Measurements from ENCODE around the gene VPS51.
A peak's percentile ranks its signal among the peaks of the same experiment; 100 is the strongest.

The VPS51 gene

DNA sequence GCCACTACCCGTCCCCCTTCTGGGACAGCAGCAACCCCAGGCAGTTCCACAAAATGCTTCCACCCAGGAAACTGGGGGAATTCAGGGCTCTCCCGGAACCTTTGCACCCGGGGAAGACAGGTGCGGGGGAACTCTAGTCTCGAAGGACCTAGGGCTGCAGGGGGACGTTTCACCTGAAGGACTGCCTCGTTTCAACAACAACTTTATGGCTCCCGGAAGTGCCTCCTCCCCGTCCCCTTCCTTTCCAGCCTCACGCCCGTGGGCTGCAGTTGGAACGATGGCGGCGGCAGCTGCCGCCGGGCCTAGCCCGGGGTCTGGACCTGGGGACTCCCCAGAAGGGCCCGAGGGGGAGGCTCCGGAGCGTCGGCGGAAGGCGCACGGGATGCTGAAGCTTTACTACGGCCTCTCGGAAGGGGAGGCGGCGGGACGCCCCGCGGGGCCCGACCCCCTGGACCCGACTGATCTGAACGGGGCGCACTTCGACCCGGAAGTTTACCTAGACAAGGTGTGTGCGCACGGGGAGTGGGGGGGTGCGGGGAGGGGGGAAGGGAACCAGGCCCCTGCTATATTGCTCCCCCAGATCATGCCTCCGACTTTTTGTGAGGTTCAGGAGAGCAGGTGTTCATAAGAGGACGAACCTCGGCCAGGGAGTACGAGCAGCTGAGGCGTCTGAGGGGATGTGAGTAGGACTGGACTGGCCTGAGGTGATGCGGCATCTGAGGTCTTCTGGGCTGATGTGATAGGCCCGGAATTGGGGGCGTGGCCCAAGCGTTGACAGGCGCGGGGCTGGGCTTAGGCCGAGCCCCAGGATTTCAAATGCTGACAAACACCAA, at the start of gene VPS51:
Gene VPS51, plus strand, starts transcription at position 241 of the 833 bp plus-strand sequence. Its CDS starts 37 bp downstream, at position 278.
- H3K36me3 Mint-ChIP-seq (ENCODE audit: insufficient read depth): peaks cover 2% of the 10 kb centered on the region
- H3K9me3 Mint-ChIP-seq: no peaks in the 10 kb centered on the region
- peak within 1 kb of the TSS; percentile 81 for H3K4me3 Mint-ChIP-seq
- H3K4me1 Mint-ChIP-seq: peaks cover 11% of the 10 kb centered on the region
- peak within 1 kb of the TSS; percentile 86 for H3K27ac Mint-ChIP-seq (ENCODE audit: low read depth)
- no peaks in the 10 kb centered on the region for H3K27me3 Mint-ChIP-seq
- ATAC-seq (replicated peaks; ENCODE audit: extremely low read depth, poor library complexity, severe bottlenecking) (peak; percentile 90), DNase-seq (ENCODE audit: low spot score in 2 of 2) (peak; percentile 78 to 81)

DNA sequence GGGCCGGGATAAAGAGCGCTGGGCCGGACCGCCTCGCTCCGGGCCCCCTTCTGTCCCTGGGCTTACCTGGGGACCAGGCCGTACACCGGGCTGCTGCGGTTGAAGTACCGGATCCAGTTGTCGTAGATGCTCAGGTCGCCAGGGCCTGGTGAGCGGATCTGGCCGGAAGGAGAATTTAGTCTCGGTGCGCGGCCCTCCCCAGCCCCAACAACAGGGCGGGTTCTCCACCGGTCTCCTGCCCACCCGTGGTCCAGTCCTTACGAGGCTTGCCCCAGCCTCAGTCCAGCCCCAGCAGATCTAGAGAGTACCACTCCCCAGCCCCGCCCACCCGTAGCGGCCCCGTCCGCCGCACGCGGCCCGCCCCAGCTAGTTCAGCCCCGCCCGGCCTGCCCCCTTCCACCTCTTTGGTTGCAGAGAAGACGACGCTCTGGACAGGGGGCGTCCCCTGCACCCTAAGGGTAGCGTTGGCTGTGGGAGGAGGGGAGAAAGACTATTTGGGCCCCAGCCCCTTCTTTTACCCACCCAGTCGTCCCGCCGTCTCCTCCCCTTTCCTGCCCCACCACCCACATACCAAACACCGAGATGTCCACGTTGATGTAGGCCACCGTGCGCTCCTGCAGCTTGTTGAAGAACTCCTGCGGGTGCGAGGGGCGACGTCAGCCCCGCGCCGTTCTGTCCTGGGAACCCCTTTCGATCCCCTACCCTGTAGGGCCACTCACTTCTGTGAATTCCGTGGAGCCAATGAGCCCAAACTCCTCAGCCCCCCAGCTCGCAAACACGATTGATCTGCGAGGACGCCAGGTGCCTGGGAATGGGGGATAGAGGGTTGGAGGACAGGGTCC, 48.2 kb upstream of the VPS51 start:
- no peak for DNase-seq (ENCODE audit: low spot score in 2 of 2)

DNA sequence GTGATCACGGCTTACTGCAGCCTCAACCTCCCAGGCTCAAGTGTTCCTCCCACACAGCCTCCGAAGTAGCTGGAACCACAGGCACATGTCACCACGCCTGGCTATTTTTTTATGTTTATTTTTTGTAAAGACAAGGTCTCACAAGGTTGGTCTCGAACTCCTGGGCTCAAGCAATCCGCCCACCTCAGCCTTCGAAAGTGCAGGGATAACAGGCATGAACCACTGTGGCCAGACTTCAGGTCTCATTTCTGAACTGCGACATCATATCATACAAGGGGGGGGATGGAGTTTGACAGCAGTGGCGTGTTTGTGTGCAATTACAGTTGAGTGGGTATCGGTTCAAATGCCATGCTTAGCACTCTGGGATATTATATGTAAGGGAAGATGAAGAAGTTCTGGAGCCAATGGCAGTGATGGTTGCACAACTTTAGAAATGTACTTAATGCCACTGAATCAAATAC, 44.6 kb upstream of the VPS51 start:
- H3K4me1 Mint-ChIP-seq: peaks cover 20% of the 10 kb centered on the region
- H3K27ac Mint-ChIP-seq (ENCODE audit: low read depth): no peak overlapping the region
- H3K27me3 Mint-ChIP-seq: no peaks in the 10 kb centered on the region
- H3K4me3 Mint-ChIP-seq: no peak overlapping the region
- no peak for ATAC-seq (replicated peaks; ENCODE audit: extremely low read depth, poor library complexity, severe bottlenecking)
- no peak for DNase-seq (ENCODE audit: low spot score in 2 of 2)
- no peaks in the 10 kb centered on the region for H3K36me3 Mint-ChIP-seq (ENCODE audit: insufficient read depth)
- H3K9me3 Mint-ChIP-seq: no peaks in the 10 kb centered on the region

More for the DNA sequence above, 48.2 kb upstream of the VPS51 start:
- peaks cover 15% of the 10 kb centered on the region for H3K4me1 Mint-ChIP-seq
- H3K9me3 Mint-ChIP-seq: no peaks in the 10 kb centered on the region
- no peaks in the 10 kb centered on the region for H3K27me3 Mint-ChIP-seq
- H3K4me3 Mint-ChIP-seq: peak overlapping the region; percentile 85
- peak; percentile 24 for ATAC-seq (replicated peaks; ENCODE audit: extremely low read depth, poor library complexity, severe bottlenecking)
- peak overlapping the region; percentile 93 for H3K27ac Mint-ChIP-seq (ENCODE audit: low read depth)
- no peaks in the 10 kb centered on the region for H3K36me3 Mint-ChIP-seq (ENCODE audit: insufficient read depth)

DNA sequence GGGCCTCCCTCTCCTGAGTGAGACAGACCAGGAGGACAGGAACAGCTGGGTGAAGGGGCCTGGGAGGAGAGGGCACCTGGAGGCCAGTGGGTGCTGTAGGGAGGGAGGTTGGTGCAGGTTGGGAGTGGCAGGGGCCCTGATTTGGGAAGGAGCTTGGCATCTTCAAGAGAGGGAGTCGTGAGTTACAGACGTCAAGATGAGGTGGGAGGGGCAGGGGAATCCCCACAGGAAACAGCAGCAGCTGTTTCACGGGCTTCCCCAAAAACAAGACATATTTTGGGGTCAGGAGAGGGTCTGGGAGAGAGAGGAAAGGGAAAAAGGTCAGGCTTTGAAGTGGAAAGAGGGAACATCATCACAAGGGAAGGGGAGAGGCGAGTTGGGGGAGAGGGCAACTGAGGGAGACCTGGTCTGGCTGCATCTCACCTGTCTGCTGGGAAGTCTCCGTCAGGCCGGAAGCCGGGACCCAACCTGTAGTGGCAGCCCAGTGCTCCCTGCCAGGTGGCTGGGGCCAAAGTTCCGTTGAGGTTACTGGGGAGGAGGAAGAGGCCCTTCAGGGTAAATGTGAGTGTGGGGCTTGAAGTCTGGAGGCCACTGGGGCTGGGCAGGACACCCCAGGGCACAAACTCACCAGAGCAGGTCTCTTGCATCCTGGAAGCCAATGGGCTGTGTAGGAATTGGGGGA, 42.0 kb upstream of the VPS51 start:
- no peaks in the 10 kb centered on the region for H3K9me3 Mint-ChIP-seq
- H3K36me3 Mint-ChIP-seq (ENCODE audit: insufficient read depth): no peaks in the 10 kb centered on the region
- DNase-seq (ENCODE audit: low spot score in 2 of 2) (no peak), ATAC-seq (replicated peaks; ENCODE audit: extremely low read depth, poor library complexity, severe bottlenecking) (peak; percentile 60)
- no peaks in the 10 kb centered on the region for H3K27me3 Mint-ChIP-seq
- peak overlapping the region; percentile 9 for H3K27ac Mint-ChIP-seq (ENCODE audit: low read depth)
- peaks cover 13% of the 10 kb centered on the region for H3K4me1 Mint-ChIP-seq
- peak overlapping the region; percentile 5 for H3K4me3 Mint-ChIP-seq

DNA sequence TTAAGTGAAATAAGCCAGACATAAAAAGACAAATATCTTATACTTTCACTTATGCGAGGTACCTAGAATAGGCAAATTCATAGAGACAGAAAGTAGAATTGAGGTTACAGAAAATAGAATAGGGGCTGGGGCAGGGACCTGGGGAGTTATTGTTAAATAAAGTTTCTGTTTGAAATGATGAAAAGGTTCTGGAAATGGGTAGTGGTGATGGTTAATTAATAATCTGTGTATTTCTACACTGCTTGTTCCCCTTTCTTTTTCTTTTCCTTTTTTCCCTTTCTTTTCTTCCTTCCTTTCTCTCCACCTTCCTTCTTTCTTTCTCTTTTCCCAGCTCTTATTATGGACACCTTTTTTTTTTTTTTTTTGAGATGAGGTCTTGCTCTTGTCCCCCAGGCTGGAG, 40.5 kb upstream of the VPS51 start:
- H3K4me3 Mint-ChIP-seq: no peak overlapping the region
- DNase-seq (ENCODE audit: low spot score in 2 of 2): no peak
- H3K4me1 Mint-ChIP-seq: peaks cover 13% of the 10 kb centered on the region
- no peak overlapping the region for H3K27ac Mint-ChIP-seq (ENCODE audit: low read depth)
- H3K9me3 Mint-ChIP-seq: no peaks in the 10 kb centered on the region
- no peak for ATAC-seq (replicated peaks; ENCODE audit: extremely low read depth, poor library complexity, severe bottlenecking)
- no peaks in the 10 kb centered on the region for H3K36me3 Mint-ChIP-seq (ENCODE audit: insufficient read depth)
- H3K27me3 Mint-ChIP-seq: no peaks in the 10 kb centered on the region

DNA sequence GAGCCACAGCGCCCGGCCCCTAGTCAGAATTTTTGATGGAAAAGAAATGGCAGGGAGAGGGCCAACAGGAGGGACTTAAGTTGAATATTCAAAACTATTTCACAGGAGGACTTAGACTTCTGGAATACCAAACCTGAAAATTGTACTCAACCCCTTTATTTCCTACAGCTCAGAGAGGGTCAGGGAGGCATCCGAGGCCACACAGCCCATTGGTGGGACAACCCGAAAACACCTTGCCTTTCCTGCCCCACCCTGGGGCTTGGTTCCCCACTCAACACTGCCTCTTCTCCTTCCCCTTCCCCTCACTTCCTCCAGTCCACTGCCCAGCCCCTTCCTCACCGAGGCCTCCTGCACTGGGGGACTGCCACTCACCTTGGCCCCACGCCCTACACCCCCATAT, 39.0 kb upstream of the VPS51 start:
- Mint-ChIP-seq H3K27me3 (no peaks in the 10 kb centered on the region), H3K27ac (ENCODE audit: low read depth) (no peak overlapping the region), H3K4me1 (peaks cover 13% of the 10 kb centered on the region), H3K36me3 (ENCODE audit: insufficient read depth) (no peaks in the 10 kb centered on the region), H3K9me3 (no peaks in the 10 kb centered on the region), H3K4me3 (no peak overlapping the region)
- DNase-seq (ENCODE audit: low spot score in 2 of 2) (no peak), ATAC-seq (replicated peaks; ENCODE audit: extremely low read depth, poor library complexity, severe bottlenecking) (no peak)

DNA sequence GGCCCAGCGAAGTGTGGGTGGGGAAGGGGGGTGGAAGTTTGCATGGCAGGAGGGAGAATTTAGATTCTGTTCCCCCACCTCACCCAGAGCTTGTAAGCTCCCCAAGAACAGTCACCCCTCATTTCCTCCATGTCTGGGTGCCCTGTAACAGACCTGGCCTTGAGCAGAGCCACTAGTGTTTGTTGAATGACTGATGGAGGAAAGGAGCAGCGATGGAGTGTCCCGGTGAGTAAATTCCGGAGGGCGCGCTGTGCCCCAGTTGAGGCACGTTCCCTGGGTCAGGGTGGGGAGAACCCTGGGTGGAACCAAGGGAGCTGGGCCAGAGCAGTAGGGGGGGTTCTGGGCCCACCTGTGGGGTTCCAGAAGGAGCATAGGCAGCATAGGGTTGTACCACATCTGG, 38.5 kb upstream of the VPS51 start:
- H3K27ac Mint-ChIP-seq (ENCODE audit: low read depth): no peak overlapping the region
- no peaks in the 10 kb centered on the region for H3K9me3 Mint-ChIP-seq
- DNase-seq (ENCODE audit: low spot score in 2 of 2) (no peak), ATAC-seq (replicated peaks; ENCODE audit: extremely low read depth, poor library complexity, severe bottlenecking) (no peak)
- H3K27me3 Mint-ChIP-seq: no peaks in the 10 kb centered on the region
- no peak overlapping the region for H3K4me3 Mint-ChIP-seq
- no peaks in the 10 kb centered on the region for H3K36me3 Mint-ChIP-seq (ENCODE audit: insufficient read depth)
- H3K4me1 Mint-ChIP-seq: peaks cover 13% of the 10 kb centered on the region

DNA sequence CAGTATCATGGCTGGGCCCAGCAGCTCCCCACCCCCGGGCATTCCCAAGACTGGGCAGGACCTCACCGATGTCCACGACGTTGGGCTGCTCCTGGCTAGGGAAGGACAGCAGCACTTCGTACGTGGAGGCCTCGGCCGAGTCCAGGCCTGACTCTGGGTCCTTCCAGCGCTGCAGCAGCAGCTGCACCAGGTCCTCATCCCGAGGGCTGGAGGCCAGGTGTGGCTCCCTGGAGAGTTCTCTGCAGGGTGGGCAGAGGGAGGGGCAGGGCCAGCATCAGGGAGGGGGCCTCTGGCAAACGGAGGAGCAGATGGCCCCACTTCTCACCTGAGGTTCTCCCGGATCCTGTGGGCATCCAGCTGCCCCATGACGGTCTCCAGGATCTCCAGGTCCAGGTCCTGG, 38.0 kb upstream of the VPS51 start:
- Mint-ChIP-seq H3K4me1 (peaks cover 13% of the 10 kb centered on the region), H3K9me3 (no peaks in the 10 kb centered on the region), H3K36me3 (ENCODE audit: insufficient read depth) (no peaks in the 10 kb centered on the region), H3K27ac (ENCODE audit: low read depth) (no peak overlapping the region), H3K4me3 (no peak overlapping the region), H3K27me3 (no peaks in the 10 kb centered on the region)
- no peak for ATAC-seq (replicated peaks; ENCODE audit: extremely low read depth, poor library complexity, severe bottlenecking)
- no peak for DNase-seq (ENCODE audit: low spot score in 2 of 2)

DNA sequence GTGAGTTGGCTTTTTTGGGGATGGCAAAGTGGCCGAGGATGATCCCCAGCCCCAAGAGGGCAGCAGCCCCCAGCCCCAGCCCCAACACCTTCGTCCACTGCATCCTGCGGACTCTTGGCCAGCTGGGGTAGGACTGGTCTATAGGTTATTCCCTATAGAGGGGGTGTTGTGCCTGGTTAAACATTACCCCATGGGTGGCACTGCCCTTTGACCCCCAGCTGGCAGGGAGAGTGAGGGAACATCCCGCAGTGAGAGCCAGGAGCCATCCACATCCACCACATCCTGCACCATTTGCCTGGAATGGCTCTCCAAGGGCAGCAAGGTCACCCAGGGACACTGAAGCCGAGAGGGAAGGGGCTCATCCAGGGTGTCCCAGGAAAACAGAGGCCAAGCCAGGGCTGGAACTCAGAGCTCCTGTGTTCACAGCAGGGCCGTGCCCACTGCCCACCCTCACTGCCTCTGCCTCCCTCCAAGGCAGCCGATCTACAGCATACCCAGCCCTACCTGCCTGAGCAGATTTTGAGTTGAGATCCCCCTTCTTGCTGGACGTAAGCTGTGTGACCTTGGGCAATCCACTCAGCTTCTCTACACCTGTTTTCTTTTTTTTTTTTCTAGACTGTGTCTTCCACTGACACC, 37.5 kb upstream of the VPS51 start, which contains the start of gene NAALADL1:
Gene NAALADL1, minus strand, starts transcription at position 135 of the 636 bp plus-strand sequence. Its CDS starts 32 bp downstream, at position 103.
- Mint-ChIP-seq H3K27me3 (no peaks in the 10 kb centered on the region), H3K4me3 (no peak within 1 kb of the TSS), H3K36me3 (ENCODE audit: insufficient read depth) (no peaks in the 10 kb centered on the region), H3K9me3 (no peaks in the 10 kb centered on the region), H3K4me1 (peaks cover 10% of the 10 kb centered on the region), H3K27ac (ENCODE audit: low read depth) (no peak within 1 kb of the TSS)
- ATAC-seq (replicated peaks; ENCODE audit: extremely low read depth, poor library complexity, severe bottlenecking) (no peak), DNase-seq (ENCODE audit: low spot score in 2 of 2) (no peak)

DNA sequence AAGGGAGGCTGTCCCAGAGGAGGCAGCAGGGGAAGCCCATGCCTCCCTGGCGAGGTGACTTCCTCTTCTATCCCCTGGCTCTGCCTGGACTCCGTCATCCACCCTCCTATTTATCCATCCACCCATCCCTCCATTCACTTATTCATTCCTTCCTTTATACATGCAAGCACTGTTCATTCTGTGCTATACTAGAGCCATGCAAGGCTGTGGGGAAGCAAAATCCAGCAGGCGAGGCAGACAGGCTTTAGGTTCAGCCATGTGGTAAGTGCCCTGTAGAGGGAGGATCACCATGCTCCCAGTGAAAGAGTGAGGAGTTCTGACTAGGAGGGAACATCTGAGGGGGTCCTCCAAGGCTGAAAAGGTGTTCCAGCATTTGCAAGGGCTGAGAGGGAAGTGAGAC, 36.5 kb upstream of the VPS51 start:
- ATAC-seq (replicated peaks; ENCODE audit: extremely low read depth, poor library complexity, severe bottlenecking): no peak
- no peaks in the 10 kb centered on the region for H3K4me1 Mint-ChIP-seq
- no peaks in the 10 kb centered on the region for H3K27me3 Mint-ChIP-seq
- H3K9me3 Mint-ChIP-seq: no peaks in the 10 kb centered on the region
- H3K4me3 Mint-ChIP-seq: no peak overlapping the region
- no peaks in the 10 kb centered on the region for H3K36me3 Mint-ChIP-seq (ENCODE audit: insufficient read depth)
- no peak overlapping the region for H3K27ac Mint-ChIP-seq (ENCODE audit: low read depth)
- DNase-seq (ENCODE audit: low spot score in 2 of 2): no peak

DNA sequence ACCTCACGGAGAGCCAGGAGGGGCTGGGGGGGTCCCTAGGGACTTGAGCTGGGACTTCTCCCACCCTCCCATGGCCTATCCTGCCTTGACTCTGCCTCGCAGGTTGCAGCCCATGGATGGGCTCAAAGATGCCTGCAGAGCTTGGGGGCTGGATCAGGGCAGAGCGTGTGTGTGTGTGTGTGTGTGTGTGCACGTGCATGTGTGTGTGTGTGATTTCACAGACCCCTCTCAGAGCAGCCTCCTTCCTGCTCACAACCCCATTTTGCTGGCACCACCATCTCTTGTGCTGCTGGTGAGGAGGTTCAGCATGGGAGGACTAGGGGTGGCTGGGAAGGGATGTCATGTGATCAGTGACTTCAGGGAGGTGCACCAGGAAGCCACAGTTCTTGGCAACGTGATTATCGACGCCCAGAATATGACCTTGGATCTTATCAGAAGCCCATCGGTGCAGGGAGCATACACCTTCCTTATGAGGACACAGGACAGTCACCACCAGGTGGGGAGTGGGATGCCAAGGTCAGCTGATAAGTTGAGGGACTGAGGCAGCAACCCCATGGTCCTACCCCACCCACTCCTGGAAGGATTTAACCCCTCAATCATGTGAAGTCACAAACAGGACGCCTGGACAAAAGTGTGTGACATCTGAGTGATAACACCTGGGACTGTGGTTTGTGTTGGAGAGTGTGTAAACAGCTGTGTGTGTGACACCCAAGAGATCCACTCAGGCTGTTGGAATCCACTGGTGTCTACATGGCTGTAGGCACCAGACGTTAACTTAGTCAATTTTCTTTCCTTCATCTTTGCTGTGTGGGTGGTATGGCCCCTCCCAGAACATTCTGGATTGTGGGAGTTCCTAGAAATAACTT, 35.8 kb upstream of the VPS51 start:
- no peak for DNase-seq (ENCODE audit: low spot score in 2 of 2)
- no peak overlapping the region for H3K27ac Mint-ChIP-seq (ENCODE audit: low read depth)
- no peaks in the 10 kb centered on the region for H3K36me3 Mint-ChIP-seq (ENCODE audit: insufficient read depth)
- H3K4me3 Mint-ChIP-seq: no peak overlapping the region
- no peaks in the 10 kb centered on the region for H3K9me3 Mint-ChIP-seq
- H3K4me1 Mint-ChIP-seq: no peaks in the 10 kb centered on the region
- H3K27me3 Mint-ChIP-seq: no peaks in the 10 kb centered on the region
- ATAC-seq (replicated peaks; ENCODE audit: extremely low read depth, poor library complexity, severe bottlenecking): no peak
